Activated gamma-delta T cell treated with anti-CD3 and anti-CD28 coated beads, Interleukin-2, amount 50 U/mL, for 16 hours (primary cell): ENCODE results near the gene P3H2.
"Not testable (repeated sequence)": the region's sequence is repeated elsewhere in the genome, so short reads cannot be mapped to it uniquely, and the experiment has no call there.

Experiments
- DNase-seq: peaks from one replicate; pipeline ENCODE4 v3.0.0-alpha.2; 2020; ENCODE audit warnings: low read depth

Gene P3H2

DNA sequence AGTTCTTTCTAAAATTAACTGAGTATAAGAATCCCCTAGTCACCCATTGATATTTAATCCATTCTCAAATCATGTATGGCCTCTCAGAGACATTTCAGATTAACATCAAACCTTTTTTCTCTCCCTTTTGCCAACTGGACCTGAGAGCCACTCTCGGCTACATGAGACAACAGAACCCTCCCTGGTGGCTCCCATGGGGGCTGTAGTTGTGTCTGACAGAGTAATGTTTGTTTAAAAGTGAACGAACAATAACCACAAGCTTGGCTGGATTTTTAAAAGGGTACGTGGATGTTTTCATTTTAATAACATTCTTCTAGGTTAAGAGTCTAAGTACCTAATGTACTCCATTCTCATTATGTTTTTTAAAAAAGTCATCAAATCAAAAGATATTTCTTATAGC lies 37.1 kb downstream of the P3H2 start:
- no peak for DNase-seq

DNA sequence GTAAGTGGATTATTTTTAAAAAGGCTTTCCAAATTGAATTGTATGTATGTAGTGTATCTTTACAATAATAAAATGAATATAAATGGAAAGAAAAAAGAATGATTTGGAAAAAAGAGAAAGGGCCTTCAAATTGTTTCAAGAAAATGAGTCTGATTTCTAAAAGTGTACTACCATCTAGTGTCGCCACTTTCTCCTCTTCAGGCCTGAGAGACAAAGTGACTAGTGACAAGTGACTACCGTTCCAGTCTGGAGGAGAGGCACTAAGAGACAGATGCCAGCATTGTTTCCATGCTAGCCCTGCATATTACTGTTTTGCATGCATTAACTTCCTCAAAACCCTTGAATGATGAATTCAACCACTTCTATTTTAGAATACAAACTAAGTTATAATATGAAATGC lies 39.3 kb downstream of the P3H2 start:
- DNase-seq, result no peak

DNA sequence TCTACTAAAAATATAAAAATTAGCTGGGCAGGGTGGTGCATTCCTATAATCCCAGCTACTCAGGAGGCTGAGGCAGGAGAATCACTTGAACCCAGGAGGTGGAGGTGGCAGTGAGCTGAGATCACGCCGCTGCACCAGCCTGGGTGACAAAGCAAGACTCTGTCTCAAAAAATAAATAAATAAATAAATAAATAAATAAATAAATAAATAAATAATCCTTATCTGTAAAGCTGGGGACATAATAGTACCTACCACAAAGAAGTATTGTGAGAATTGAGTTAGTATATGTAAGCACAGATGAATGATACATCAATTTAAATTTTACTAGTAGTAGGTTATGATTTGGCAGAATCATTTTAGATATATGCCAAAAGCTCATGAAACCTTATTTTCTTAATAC lies 41.5 kb downstream of the P3H2 start:
- not testable (repeated sequence) for DNase-seq

DNA sequence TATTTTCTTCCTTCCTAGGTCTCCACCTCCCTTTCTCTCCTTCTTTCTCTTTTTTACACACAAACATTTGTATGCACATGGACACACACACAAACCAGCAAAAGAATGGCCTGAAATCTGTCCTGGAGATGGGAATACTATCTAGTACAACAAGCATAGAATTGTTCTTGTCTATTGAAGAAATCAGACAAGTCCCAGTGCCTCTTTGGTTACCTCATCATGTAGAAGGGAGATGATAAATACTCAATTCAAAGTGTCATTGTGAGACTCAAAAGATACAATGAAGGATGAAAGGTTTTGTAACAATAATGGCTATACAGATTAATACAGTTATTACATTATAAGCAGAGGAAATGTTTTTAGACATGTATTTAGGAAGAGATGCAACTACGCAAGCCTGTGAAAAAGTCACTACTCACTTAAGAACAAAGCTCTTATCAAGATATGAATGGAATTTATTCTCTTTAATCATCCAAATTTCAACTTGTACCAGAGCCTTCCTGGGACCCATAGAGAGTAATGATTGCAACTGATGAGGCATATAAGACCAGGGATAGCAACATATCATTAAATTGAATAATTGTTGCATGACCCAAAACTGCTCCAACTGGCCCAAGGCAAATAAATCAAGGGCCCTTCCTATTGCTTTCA lies 43.2 kb downstream of the P3H2 start:
- no peak for DNase-seq

DNA sequence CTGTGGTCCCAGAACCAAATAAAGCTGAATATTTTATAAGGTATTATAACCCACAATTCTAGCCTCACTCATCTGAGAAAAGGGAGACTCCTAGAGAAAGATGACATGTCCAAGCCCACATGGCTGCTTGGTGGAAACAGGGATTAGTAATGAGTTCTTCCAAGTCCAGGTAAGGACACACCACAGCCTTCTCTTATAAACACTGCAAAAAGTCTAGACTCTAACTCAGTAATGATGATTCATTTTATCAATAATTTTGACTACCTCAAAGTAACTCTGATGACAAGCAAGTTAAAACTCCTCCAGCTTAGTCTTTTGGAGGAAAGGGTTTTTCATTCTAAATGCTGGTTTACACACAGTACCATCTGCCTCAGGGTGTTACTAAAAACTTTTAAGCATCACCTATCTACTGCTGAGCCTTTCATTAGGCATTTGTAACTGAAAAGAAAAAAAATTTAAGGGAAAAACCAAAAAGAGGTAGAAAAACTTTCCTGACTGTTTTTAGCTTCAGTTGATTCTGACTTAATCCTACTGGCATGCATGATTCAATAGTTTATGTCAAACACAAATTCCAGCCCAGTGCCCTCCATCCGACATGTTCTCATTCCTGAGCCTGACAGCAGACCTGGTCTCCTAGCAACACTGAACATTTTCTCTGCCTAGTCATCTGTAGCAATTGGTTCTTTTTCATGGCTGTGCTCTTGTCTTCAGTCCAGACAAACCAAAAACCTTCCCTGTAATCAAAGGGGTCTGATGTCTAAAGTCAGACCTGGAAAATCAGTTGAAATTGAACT lies 43.9 kb downstream of the P3H2 start:
- no peak for DNase-seq

DNA sequence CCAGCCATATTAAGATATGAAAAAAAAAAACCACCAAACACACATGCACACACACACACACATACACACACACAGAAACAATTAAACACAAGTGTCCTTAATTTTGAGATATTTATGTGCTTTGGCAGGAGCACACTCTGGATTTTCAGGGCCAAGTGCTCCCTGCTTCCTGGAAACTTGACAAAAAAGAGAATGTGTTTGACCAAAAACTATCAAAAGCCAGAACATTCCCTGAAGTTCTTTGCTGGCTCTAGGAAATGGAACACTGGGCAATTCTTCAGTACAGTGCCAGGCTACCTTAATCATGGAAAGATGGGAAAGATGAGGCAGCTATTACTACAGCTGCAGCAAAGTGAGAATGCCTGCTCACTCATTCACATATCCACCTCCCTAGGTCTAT lies 44.6 kb downstream of the P3H2 start:
- DNase-seq, result no peak

DNA sequence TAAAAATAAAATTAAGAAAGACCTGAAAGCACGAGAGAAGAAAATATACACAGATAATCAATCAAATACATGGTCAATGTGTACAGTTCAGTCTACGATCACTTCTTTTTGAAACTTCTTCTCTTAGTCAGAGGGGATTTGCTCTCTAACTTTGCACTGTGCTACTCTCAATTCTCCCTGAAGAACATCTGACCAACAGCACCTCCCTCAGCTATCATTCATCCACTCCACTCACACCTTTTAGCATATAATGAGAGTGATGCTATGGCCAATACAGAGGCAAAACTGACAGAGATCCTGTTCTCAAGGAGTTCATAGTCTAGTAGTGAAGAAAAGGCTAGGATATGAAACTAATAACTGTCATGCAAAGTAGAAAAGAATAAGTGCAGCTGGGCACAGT lies 45.9 kb downstream of the P3H2 start:
- DNase-seq, result no peak

DNA sequence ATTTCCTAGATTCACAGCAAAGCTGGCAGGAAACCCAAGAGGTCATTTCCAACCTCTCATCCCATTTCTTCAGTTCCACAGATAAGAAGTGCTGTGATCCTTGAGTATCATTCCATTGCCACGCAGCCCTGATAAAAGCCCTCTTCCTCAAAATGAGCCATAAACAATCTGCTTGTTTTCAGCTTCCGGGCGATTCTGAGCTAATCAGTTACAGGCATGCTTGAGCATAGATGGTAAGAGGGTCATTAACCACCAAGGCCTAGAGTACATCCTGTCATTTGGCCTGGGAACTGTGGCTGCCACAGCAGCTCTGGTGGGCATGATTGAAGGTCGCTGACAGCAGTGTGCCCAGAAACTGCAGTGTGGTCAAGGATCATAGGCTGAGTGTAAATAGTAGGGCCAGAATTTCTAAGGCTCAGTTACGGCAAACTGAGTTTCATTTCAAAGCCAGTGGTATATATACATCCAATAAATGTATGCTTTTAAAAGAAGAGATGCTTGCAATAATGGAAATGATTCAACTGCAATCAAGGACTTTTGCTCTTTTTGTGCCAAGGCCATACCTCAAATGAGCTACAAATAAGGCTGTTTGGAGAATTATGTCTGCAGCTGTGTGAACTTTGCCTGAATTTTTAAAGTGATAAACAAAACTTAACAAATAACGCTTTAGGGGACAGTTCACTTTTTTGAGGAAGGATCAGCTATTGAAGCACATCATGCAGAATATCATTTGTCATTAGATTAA lies 47.3 kb downstream of the P3H2 start:
- DNase-seq, result no peak

DNA sequence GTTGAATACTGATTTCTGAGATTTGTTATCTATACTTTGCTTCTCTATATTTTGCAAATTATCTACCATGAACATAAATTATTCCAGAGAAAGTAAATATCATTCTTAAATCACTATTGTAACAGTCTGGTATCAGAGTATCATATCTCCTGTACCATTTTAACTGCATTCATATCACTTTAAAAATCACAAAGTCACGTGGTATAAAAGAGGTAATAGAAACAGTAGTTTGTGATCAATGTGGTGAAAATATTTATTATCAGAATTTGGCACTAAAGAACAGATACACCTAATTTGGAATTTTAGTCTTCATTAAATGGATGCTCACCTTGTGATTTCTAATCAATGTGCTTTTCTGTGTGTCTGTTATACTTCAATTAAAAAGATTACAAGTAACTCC lies 47.8 kb downstream of the P3H2 start:
- no peak for DNase-seq

DNA sequence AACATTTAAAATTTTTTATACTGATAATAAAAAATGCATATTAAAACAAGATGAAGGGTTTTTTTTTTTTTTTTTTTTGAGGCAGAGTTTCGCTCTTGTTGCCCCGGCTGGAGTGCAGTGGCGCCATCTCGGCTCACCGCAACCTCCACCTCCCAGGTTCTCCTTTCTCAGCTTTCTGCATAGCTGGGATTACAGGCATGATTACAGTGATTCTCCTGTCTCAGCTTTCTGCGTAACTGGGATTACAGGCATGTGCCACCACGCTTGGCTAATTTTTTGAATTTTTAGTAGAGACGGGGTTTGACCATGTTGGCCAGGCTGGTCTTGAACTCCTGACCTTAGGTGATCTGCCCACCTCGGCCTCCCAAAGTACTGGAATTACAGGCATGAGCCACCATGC lies 48.8 kb downstream of the P3H2 start:
- not testable (repeated sequence) for DNase-seq

DNA sequence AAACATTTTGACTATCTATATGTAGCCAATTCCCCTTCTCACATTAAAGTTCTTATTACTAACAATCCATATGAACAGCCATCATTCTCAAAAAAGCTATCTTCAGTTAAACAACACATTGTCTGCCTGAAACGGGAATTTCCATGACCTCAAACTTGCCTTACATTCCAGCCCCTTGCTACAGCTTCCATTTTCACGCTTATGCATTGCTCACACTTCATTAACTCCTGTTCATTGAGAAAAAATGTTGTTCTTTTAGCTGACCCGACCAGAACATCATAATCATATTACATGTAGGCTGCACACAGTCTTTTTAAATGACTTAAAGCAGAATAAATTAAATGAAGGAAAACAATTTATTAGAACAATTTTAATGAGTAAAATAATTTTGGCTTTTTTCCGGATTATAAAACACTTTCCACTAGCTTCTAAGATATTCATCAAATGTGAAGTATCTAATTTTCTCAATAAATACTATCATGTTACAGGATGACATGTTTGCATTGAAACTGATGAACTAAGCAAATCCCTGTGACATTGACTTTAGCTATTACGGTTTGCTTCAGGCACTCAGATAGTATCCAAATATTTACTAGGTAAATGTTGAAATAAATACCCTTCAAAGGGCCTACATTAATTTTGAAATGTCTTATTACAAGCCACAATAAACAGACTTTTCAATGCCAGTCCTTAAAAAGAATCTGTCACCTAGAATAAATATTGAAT lies 49.9 kb downstream of the P3H2 start:
- DNase-seq, result no peak

DNA sequence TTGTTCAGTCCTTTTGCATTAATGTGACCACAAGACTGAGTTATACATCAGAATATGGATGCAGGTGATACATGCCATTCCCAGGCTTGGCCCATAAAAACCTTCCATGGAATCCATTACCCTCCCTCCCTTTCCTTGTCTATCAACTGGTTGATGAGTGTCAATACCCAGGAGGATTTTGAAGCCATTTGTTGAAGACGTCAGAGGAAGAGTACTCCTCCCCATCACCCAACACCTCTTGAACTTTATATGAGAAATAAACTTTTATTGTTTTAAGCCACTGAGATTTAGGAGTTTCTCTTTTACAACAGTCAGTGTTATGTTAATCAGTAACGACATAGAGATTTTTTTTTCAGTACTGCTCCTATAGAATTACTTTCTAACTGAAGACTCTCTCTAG lies 55.5 kb downstream of the P3H2 start:
- no peak for DNase-seq

DNA sequence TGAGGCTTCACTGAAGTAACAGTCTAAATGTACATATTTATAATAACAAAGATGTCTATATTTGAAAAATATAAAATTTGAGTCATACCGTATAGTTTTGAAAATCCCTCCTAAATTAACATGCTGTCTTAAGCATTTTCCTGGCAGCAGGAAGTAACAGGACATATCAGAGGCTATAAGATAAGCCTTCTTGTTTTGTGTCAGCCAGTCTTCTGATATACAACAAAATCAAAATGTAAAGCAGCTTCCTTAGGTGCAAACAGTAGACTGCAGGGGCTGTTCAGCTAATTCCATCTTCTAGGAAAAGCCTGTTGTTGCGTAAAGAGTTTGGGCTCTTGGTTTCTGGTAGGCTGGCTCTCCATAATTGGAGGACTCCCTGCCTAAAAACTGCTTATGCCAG lies 56.0 kb downstream of the P3H2 start:
- no peak for DNase-seq

DNA sequence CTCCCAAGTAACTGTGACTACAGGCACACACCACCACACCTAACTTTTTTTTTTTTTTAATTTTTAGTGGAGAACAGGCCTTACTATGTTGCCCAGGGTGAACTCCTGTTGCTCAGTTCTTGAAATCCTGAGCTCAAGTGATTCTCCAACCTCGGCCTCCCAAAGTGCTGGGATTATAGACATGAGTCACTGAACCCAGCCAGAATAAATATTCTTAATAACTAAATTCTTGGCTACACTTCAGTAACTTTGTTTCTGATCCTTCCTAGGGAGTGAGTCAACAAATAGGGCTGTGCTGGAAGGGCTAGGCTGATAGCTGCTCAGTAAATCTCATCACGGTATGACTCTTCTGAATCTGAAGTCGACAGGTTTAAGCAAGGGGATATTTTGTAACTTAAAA lies 56.6 kb downstream of the P3H2 start:
- no peak for DNase-seq

DNA sequence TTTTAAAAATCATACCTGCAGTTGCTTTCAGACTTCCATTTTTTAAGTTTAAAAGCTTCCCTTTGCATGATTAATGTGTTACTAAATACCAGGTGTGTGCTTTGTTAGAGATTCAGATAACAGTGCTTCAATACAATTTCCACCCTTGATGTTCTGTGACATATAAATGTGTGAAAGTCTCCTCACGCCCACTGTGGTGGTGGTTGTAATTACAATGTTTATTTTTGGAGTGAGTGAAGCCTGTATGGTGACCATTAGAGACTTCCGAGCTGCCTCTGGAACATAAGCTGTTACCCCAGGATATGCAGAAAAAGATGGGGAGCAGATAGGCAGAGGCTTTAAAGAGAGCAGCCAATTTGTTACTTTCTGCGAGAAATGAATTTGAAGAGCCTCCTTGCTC lies 57.2 kb downstream of the P3H2 start:
- DNase-seq, result no peak

DNA sequence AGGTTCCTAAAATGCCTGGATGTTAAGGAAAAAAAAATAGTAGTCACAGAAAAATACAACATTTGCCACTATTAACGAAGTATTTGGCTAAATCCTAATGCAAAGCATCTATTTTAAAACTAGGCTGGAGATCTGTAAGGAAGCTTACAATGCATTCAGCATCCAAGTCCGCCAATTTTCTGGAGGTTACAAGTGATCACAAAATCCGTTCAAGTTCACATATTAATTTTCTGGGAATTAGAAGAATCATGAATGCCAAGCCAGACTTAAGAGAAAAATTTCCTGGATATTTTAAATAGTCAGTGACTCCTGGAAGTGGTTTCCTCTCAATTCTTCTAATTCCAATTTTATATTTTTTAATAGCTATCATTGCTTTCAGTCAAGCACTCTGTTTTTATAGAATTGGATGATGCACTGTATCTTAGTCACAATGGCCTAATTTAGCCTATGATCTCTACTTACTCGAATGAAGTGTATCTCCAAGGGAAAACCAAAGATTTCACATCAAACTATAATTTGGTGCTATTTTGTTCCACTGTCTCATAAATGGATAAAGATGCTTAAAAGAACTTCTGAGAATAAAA lies 60.4 kb downstream of the P3H2 start:
- DNase-seq, result no peak

DNA sequence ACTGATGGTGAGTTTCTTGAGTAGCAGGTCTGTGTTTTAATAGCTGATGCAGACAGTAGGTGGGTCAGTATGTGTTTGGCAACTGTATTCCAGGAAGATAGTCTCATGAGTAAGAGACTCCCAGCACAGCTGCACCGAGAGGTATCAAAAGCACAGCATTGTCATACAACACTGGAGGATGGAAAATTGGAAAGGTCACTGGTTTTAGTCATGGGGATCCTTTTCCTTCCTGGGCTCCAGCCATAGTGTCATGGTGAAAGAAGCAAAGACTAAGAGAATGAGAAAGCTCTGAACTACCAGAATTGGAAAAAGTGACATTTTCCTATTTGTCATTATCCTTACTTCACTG lies 61.5 kb downstream of the P3H2 start:
- no peak for DNase-seq

DNA sequence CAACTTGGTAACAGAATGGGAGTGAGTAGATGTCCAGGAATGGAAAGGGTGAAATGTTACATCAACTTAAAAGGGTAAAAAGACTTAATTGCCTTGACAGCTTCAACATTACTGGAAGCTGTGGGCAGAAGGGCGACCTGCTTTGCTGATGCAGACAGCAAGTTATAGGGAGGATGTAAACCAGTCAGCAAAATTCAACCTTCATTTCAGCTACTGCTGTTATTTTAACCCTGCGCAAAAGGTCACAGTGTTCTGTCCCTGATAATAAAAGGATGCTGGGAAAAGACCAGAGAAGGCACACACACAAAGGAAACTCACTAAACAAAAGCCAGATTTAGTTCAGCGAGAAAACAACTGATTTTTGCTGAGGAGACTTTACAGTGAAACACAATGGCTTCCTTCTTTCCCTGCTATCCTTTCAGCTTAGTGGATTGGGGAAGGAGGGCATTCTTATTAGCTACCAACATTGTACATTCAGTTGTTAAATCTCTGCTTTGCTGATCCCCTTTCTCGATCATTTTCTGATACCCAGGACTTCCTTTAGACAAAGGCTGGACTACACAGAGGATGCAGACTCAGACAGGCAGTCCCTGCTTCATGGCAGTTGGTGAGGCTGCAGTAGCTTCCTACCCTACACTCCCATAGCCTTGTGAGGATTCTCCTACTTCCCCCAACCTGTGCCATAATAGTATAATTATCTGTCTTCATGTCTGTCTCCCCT lies 62.0 kb downstream of the P3H2 start:
- DNase-seq, result no peak

DNA sequence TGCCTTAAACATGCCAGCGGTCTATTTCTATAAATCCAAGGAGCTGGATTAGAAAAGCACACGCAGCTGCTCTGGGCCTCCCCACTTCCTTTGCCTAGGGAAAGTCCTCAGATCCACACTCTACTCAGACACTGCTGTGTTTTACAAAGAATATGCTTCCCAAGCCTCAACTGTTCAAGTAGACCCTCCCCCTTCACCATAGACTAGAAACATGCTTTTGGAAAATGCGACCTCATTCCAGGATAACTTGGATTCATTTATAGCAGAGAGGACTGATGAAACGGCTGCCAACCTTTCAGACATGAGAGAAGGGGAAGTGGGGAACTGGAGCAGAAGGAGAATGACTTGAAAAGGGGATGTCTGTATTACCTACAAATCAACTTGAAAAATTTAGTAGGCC lies 64.0 kb downstream of the P3H2 start:
- no peak for DNase-seq

DNA sequence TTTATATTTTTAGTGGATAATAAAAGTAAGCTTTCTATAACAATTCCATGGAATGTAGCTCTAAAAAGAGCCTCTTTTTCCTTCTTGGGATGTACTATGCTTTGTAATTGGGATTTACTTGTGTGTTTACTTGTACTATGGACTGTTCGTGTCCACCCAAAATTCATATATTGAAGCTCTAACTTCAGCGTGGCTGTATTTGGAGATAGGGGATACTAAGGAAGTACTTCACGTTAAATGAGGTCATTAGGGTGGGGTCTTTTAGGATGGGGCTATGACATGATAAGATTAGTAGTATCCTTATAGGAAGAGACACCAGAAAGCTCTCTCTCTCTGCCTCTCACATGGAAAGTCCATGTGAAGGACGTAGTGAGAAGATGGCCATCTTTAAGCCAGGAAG lies 64.9 kb downstream of the P3H2 start:
- no peak for DNase-seq

DNA sequence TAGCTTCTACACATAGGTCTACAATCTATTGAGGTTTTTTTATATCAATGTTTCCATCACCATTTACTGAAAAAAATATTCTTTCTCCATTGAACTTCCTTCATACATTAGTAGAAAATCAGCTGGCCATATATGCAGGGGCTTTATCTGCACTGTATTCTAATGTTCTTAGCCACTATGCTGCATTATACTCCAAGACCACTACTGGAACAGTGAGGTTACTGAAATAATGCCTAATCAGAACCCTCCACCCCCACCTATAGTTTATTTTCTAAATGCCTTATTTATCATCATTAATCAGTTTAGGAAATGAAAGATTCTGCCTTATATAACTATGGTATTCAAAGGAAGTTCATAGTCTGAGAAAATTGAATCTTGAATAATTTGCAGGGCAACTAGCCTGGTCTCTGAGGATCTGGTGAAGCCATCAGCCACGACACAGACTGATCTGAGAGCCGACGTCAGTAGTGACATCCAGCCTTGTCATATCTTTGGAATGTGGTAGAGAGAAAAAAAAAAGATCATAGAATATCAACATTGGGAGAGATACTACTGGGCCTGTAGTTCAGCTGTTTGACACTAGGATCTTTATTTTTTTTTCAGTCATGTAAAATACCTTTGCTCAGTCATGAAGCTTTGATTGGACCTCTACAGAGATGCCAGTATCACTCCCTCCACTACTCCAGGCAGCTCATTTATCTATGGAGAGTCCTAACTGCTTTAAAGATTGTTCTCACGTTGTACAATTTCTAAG lies 66.6 kb downstream of the P3H2 start:
- no peak for DNase-seq
